Measurements from ENCODE around the gene TMEM181.

DNA sequence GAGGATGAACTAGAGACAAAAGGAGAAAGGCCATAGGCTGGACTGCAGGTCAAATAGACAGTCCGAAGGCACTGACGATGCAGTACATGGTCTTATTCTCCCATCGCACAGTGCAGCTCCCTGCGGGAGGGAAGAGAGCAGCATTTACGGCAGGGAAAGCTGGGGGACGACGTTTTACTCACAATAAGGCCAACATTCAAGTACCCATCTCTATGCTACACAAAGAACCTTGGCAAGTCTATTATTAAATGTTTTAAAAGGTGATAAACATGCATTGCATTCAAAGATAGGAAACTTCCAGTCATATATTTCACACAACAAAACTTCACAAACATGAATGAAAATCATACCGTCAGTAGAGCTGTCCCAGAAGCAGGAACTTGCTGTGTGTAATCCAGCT is 76.9 kb downstream of the TMEM181 start:
- TF ChIP-seq, protein P1, sequence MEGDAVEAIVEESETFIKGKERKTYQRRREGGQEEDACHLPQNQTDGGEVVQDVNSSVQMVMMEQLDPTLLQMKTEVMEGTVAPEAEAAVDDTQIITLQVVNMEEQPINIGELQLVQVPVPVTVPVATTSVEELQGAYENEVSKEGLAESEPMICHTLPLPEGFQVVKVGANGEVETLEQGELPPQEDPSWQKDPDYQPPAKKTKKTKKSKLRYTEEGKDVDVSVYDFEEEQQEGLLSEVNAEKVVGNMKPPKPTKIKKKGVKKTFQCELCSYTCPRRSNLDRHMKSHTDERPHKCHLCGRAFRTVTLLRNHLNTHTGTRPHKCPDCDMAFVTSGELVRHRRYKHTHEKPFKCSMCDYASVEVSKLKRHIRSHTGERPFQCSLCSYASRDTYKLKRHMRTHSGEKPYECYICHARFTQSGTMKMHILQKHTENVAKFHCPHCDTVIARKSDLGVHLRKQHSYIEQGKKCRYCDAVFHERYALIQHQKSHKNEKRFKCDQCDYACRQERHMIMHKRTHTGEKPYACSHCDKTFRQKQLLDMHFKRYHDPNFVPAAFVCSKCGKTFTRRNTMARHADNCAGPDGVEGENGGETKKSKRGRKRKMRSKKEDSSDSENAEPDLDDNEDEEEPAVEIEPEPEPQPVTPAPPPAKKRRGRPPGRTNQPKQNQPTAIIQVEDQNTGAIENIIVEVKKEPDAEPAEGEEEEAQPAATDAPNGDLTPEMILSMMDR (IDR thresholded peaks at IDR 0.05; ENCODE audit: low read depth, low read length), result no peak
- no peak for TF ChIP-seq EZH2phosphoT487 (IDR thresholded peaks at IDR 0.05; ENCODE audit: low read depth)

Measured in OCI-LY3 (cell line).